SK-N-SH (cell line): Measurements from ENCODE around the gene OR2T34. TPM values are rescaled to one million over a fixed set of nuclear protein-coding genes. Genes with fewer than 3 reads are reported as not detected.
A peak's percentile ranks its signal among the peaks of the same experiment; 100 is the strongest.

Experiments
- CTCF ChIA-PET: fragments of 300-600, 350-600 bp; formaldehyde crosslinking; extraction: SDS; loops from one replicate; lab custom pipeline; 2021; lab: Yijun Ruan, JAX
- POLR2A ChIA-PET: fragments of 350-600 bp; sonication (Branson Sonifier 250); formaldehyde crosslinking; extraction: SDS; loops from one replicate; lab custom pipeline; 2020; ENCODE audit warnings: antibody characterized with exemption, inconsistent platforms; lab: Yijun Ruan, JAX
- DNase-seq: peaks from one replicate; pipeline ENCODE4 v3.0.0; 2012
- H2AFZ ChIP-seq: fragments of 200-600 bp; sonication (generic); 2 replicates; pipeline ENCODE4 v1.8.1; 2016; ENCODE audit warnings: antibody characterized with exemption, mild to moderate bottlenecking, low read depth
- H3F3A ChIP-seq: fragments of 200-600 bp; sonication (generic); replicated peaks from 2 replicates; pipeline ENCODE3; 2016; ENCODE audit warnings: antibody characterized with exemption, mild to moderate bottlenecking; ENCODE audit not compliant: insufficient read depth
- H3K27ac ChIP-seq, 2 experiments: fragments of 200-500 bp in 1 of 2; fragments of 200-600 bp in 1 of 2; sonication (Bioruptor generic) in 1 of 2; sonication (generic), shearing (Covaris generic) in 1 of 2; 2 replicates each; pipeline versions ENCODE4 v1.5.1 to v1.6.1; 2014 to 2016; ENCODE audit warnings: low read depth in 2 of 2, inconsistent platforms in 1 of 2, low read length in 1 of 2, mild to moderate bottlenecking in 1 of 2, mixed read lengths in 1 of 2
- H3K27me3 ChIP-seq: fragments of 200-600 bp; sonication (generic), shearing (Covaris generic); 2 replicates; pipeline ENCODE4 v1.6.1; 2016; ENCODE audit warnings: mixed run types; ENCODE audit not compliant: insufficient read depth
- H3K36me3 ChIP-seq, 2 experiments: fragments of 200-500 bp in 1 of 2; fragments of 200-600 bp in 1 of 2; sonication (Bioruptor generic) in 1 of 2; sonication (generic) in 1 of 2; replicated peaks in 1 of 2; 2 replicates each; pipeline versions ENCODE3 to v1.5.1; 2014 to 2016; ENCODE audit warnings: low read length in 1 of 2, mild to moderate bottlenecking in 1 of 2; ENCODE audit not compliant: insufficient read depth in 2 of 2, control insufficient read depth in 1 of 2
- H3K4me1 ChIP-seq, 2 experiments: fragments of 200-500 bp in 1 of 2; fragments of 200-600 bp in 1 of 2; sonication (Bioruptor generic) in 1 of 2; sonication (generic), shearing (Covaris generic) in 1 of 2; 2 replicates each; pipeline versions ENCODE4 v1.5.1 to v1.6.1; 2014 to 2016; ENCODE audit warnings: low read depth in 1 of 2, low read length in 1 of 2, mixed run types in 1 of 2; ENCODE audit not compliant: insufficient read depth in 2 of 2, control insufficient read depth in 1 of 2
- H3K4me2 ChIP-seq: fragments of 200-600 bp; sonication (generic), shearing (Covaris generic); 2 replicates; pipeline ENCODE4 v1.6.1; 2017; ENCODE audit warnings: mixed run types
- H3K4me3 ChIP-seq, 2 experiments: fragments of 200-500 bp in 1 of 2; fragments of 200-600 bp in 1 of 2; sonication (Bioruptor generic) in 1 of 2; sonication (generic), shearing (Covaris generic) in 1 of 2; 2 replicates each; pipeline versions ENCODE4 v1.5.1 to v1.8.1; 2014 to 2016; ENCODE audit warnings: low read depth in 2 of 2, inconsistent platforms in 1 of 2, low read length in 1 of 2, mild to moderate bottlenecking in 1 of 2, mixed read lengths in 1 of 2, moderate library complexity in 1 of 2
- H3K79me2 ChIP-seq: fragments of 200-600 bp; sonication (generic); 2 replicates; pipeline ENCODE4 v1.8.1; 2017; ENCODE audit warnings: mild to moderate bottlenecking; ENCODE audit not compliant: insufficient read depth
- H3K9ac ChIP-seq: fragments of 200-600 bp; sonication (generic); 2 replicates; pipeline ENCODE4 v1.6.1; 2017; ENCODE audit warnings: mixed run types
- H3K9me2 ChIP-seq: fragments of 200-600 bp; sonication (generic); 2 replicates; pipeline ENCODE4 v1.6.1; 2017; ENCODE audit warnings: mixed run types
- H3K9me3 ChIP-seq: fragments of 200-600 bp; sonication (generic); 2 replicates; pipeline ENCODE4 v1.6.1; 2017; ENCODE audit warnings: mixed run types, mild to moderate bottlenecking, moderate library complexity
- H4K20me1 ChIP-seq: fragments of 200-600 bp; sonication (generic); 2 replicates; pipeline ENCODE4 v1.6.1; 2017; ENCODE audit warnings: mild to moderate bottlenecking, mixed run types; ENCODE audit not compliant: insufficient read depth
- CTCF ChIP-seq: fragments of 200-600 bp; sonication (generic); IDR thresholded peaks from 2 replicates; pipeline ENCODE4 v1.6.1; 2017; ENCODE audit warnings: antibody characterized with exemption, mild to moderate bottlenecking, moderate library complexity
- ELF1 ChIP-seq: IDR thresholded peaks from 2 replicates; pipeline ENCODE4 v1.4.0; 2012
- EZH2phosphoT487 ChIP-seq: fragments of 200-600 bp; sonication (generic); IDR thresholded peaks from 2 replicates; pipeline ENCODE4 v1.6.1; 2017; ENCODE audit warnings: low read depth, mixed run types, mild to moderate bottlenecking, antibody characterized with exemption, moderate library complexity, borderline replicate concordance
- FOSL2 ChIP-seq: IDR thresholded peaks from 2 replicates; pipeline ENCODE4 v1.4.0; 2012; ENCODE audit warnings: low read depth, mild to moderate bottlenecking, moderate library complexity, borderline replicate concordance
- FOXJ3 ChIP-seq: sonication (generic); formaldehyde crosslinking; IDR thresholded peaks from 2 replicates; pipeline ENCODE4 v1.5.1; 2020; ENCODE audit warnings: mild to moderate bottlenecking, missing genetic modification reagents
- GABPA ChIP-seq: IDR thresholded peaks from 2 replicates; pipeline ENCODE4 v1.4.0; 2012; ENCODE audit warnings: low read depth, mild to moderate bottlenecking
- IRF3 ChIP-seq: fragments of 150-350 bp; IDR thresholded peaks from 2 replicates; pipeline ENCODE4 v1.6.1; 2016; ENCODE audit warnings: mild to moderate bottlenecking, low read depth, low read length
- MAX ChIP-seq: IDR thresholded peaks from 2 replicates; pipeline ENCODE4 v1.4.0; 2012; ENCODE audit warnings: low read depth
- MEF2A ChIP-seq: IDR thresholded peaks from 2 replicates; pipeline ENCODE4 v1.4.0; 2012; ENCODE audit warnings: low read depth, borderline replicate concordance
- NFIC ChIP-seq: IDR thresholded peaks from 2 replicates; pipeline ENCODE4 v1.4.0; 2012; ENCODE audit warnings: borderline replicate concordance
- NRF1 ChIP-seq: IDR thresholded peaks from 2 replicates; pipeline ENCODE4 v1.6.1; 2012; ENCODE audit warnings: low read depth, mild to moderate bottlenecking, low read length
- POLR2AphosphoS5 ChIP-seq: IDR thresholded peaks from 2 replicates; pipeline ENCODE4 v1.6.1; 2012; ENCODE audit warnings: low read depth, low read length
- RAD21 ChIP-seq: IDR thresholded peaks from 2 replicates; pipeline ENCODE4 v1.6.1; 2012; ENCODE audit warnings: mild to moderate bottlenecking, low read length
- RXRA ChIP-seq: IDR thresholded peaks from 2 replicates; pipeline ENCODE4 v1.4.0; 2012; ENCODE audit warnings: low read depth, mild to moderate bottlenecking, borderline replicate concordance
- SMC3 ChIP-seq: IDR thresholded peaks from 2 replicates; pipeline ENCODE4 v1.6.1; 2012; ENCODE audit warnings: low read depth, low read length, improper control_type of control experiment
- TAF1 ChIP-seq: IDR thresholded peaks from 2 replicates; pipeline ENCODE4 v1.6.1; 2012; ENCODE audit warnings: low read depth, mild to moderate bottlenecking, low read length, moderate library complexity, borderline replicate concordance
- TCF12 ChIP-seq: IDR thresholded peaks from 2 replicates; pipeline ENCODE4 v1.4.0; 2012
- TEAD4 ChIP-seq: IDR thresholded peaks from 2 replicates; pipeline ENCODE4 v1.4.0; 2012; ENCODE audit warnings: mild to moderate bottlenecking, borderline replicate concordance; ENCODE audit not compliant: insufficient read depth
- USF1 ChIP-seq: IDR thresholded peaks from 2 replicates; pipeline ENCODE4 v1.4.0; 2012; ENCODE audit warnings: low read depth, borderline replicate concordance
- YY1 ChIP-seq: IDR thresholded peaks from 2 replicates; pipeline ENCODE4 v1.4.0; 2012; ENCODE audit warnings: low read depth, mild to moderate bottlenecking
- WGBS: methylation state at CpG from one replicate; pipeline ENCODE4 v1.1.6; 2017; ENCODE audit warnings: low lambda C conversion rate; 5-methylcytosine and 5-hydroxymethylcytosine counted together
- polyA plus RNA-seq, 3 experiments: library from polyadenylated mRNA; depleted of rRNA; stranded (reverse); fragments of >200 nt; gene quantifications; 2 replicates each; pipeline ENCODE4 v1.2.3, GENCODE V29; 2012

The OR2T34 gene
- polyA plus RNA-seq, 1 of the 3 experiments (the other 2 are of a cell fraction): not detected

- Histone ChIP-seq H3K36me3 (no peaks in the 10 kb centered on the region), H3K79me2 (no peaks in the 10 kb centered on the region), H3K4me3 (no peak overlapping the region), H3K4me1 (no peaks in the 10 kb centered on the region), H3F3A (no peaks in the 10 kb centered on the region), H3K9me3 (no peaks in the 10 kb centered on the region), H3K27ac (no peak overlapping the region), H3K9me2 (no peaks in the 10 kb centered on the region), H4K20me1 (no peaks in the 10 kb centered on the region), H3K27me3 (peaks cover 4% of the 10 kb centered on the region; the same call in 1 of the 2 replicates), H2AFZ (no peak overlapping the region), H3K4me2 (no peak overlapping the region), H3K9ac (no peak overlapping the region)
- ChIA-PET CTCF (interaction anchor here (0.9 to 9.2 kb wide), 6 partner anchors 8 to 186 kb away, joined by 3 to 122 read pairs (median 8); no protein-coding TSS in a partner anchor), POLR2A (no interaction called here)
- 2% methylated on average over 7 of the region's 7 CpGs for WGBS
- DNase-seq: no peak
- TF ChIP-seq POLR2AphosphoS5: no peak
- TF ChIP-seq FOXJ3 (CRISPR knock-in tag): no peak
- TF ChIP-seq NRF1: no peak
- TF ChIP-seq GABPA: no peak
- TF ChIP-seq TCF12: no peak
Measured at GRCh38 chr1:248621770-248622169, 47.2 kb upstream of the OR2T34 start.

GRCh38 chr1:248618878-248619277, 44.3 kb upstream of the OR2T34 start:
- peak; percentile 27 for DNase-seq
- CTCF ChIA-PET: interaction anchor here (0.7 to 3.1 kb wide), 7 partner anchors 10 to 206 kb away, joined by 3 to 24 read pairs (median 4); no protein-coding TSS in a partner anchor
- no peaks in the 10 kb centered on the region for H3K36me3 ChIP-seq
- POLR2A ChIA-PET: no interaction called here
- H3F3A ChIP-seq: no peaks in the 10 kb centered on the region
- TF ChIP-seq CTCF (peak; percentile 84), FOSL2 (no peak), SMC3 (peak; percentile 55), RAD21 (peak; percentile 64)
- H3K27ac ChIP-seq: no peak overlapping the region
- no peaks in the 10 kb centered on the region for H4K20me1 ChIP-seq
- H3K9me3 ChIP-seq: no peaks in the 10 kb centered on the region
- H3K27me3 ChIP-seq: peaks cover 4% of the 10 kb centered on the region; the same call in 1 of the 2 replicates
- no peaks in the 10 kb centered on the region for H3K9me2 ChIP-seq
- no peak overlapping the region for H2AFZ ChIP-seq
- no peak overlapping the region for H3K4me2 ChIP-seq
- H3K4me3 ChIP-seq: no peak overlapping the region
- no peaks in the 10 kb centered on the region for H3K4me1 ChIP-seq
- no peak overlapping the region for H3K9ac ChIP-seq
- no peaks in the 10 kb centered on the region for H3K79me2 ChIP-seq
- 0% methylated on average over 3 of the region's 3 CpGs for WGBS

GRCh38 chr1:248618119-248618518, 43.6 kb upstream of the OR2T34 start:
- Histone ChIP-seq H2AFZ (no peak overlapping the region), H3K27ac (no peak overlapping the region), H3K9ac (no peak overlapping the region), H3K36me3 (no peaks in the 10 kb centered on the region), H3K9me3 (no peaks in the 10 kb centered on the region), H3F3A (no peaks in the 10 kb centered on the region), H3K9me2 (no peaks in the 10 kb centered on the region), H3K4me2 (no peak overlapping the region), H3K79me2 (no peaks in the 10 kb centered on the region), H3K4me3 (no peak overlapping the region), H4K20me1 (no peaks in the 10 kb centered on the region), H3K4me1 (no peaks in the 10 kb centered on the region), H3K27me3 (peaks cover 7% of the 10 kb centered on the region; the same call in 1 of the 2 replicates)
- ChIA-PET POLR2A (no interaction called here), CTCF (interaction anchor here (0.6 to 3.1 kb wide), 4 partner anchors 12 to 197 kb away, joined by 3 to 24 read pairs (median 4); no protein-coding TSS in a partner anchor)
- no peak for DNase-seq
- WGBS: 4% methylated on average over 7 of the region's 7 CpGs
- TF ChIP-seq MEF2A: no peak
- TF ChIP-seq TEAD4: no peak
- no peak for TF ChIP-seq NFIC
- TF ChIP-seq NRF1: no peak
- TF ChIP-seq USF1: no peak
- TF ChIP-seq RAD21: no peak
- TF ChIP-seq EZH2phosphoT487: no peak
- no peak for TF ChIP-seq TCF12
- no peak for TF ChIP-seq GABPA
- TF ChIP-seq YY1: no peak
- no peak for TF ChIP-seq IRF3
- TF ChIP-seq TAF1: no peak
- TF ChIP-seq ELF1: no peak
- no peak for TF ChIP-seq MAX
- TF ChIP-seq POLR2AphosphoS5: no peak
- no peak for TF ChIP-seq RXRA
